H1 (cell line): ENCODE results near the gene HOXC5. TPM values are rescaled to one million over a fixed set of nuclear protein-coding genes. Genes with fewer than 3 reads are reported as not detected.

Source experiments
- ATF3 ChIP-seq: IDR thresholded peaks from 2 replicates; pipeline ENCODE4 v1.6.1; 2011; ENCODE audit warnings: low read depth, mild to moderate bottlenecking, low read length; ENCODE audit not compliant: insufficient read depth
- BACH1 ChIP-seq: IDR thresholded peaks from 2 replicates; pipeline ENCODE4 v1.6.1; 2012; ENCODE audit warnings: low read length, improper control_type of control experiment
- CHD2 ChIP-seq: IDR thresholded peaks from 2 replicates; pipeline ENCODE4 v1.6.1; 2012; ENCODE audit warnings: low read length, improper control_type of control experiment
- CHD7 ChIP-seq: fragments of 300-600 bp; sonication (generic); IDR thresholded peaks from 2 replicates; pipeline ENCODE4 v1.7.1; 2012; ENCODE audit warnings: low read length, moderate library complexity, mild to moderate bottlenecking, inconsistent platforms; ENCODE audit not compliant: insufficient replicate concordance
- MAFK ChIP-seq: IDR thresholded peaks from 2 replicates; pipeline ENCODE4 v1.6.1; 2012; ENCODE audit warnings: low read depth, mild to moderate bottlenecking, improper control_type of control experiment, low read length
- RAD21 ChIP-seq, 2 experiments: IDR thresholded peaks in 1 of 2; conservative IDR thresholded peaks in 1 of 2; 2 replicates each; pipeline ENCODE4 v1.6.1; 2011; ENCODE audit warnings: low read depth in 2 of 2, low read length in 2 of 2, improper control_type of control experiment in 1 of 2, inconsistent platforms in 1 of 2, mild to moderate bottlenecking in 1 of 2, moderate library complexity in 1 of 2
- SUZ12 ChIP-seq: fragments of 200-600 bp; sonication (generic); IDR thresholded peaks from 2 replicates; pipeline ENCODE4 v1.6.1; 2012; ENCODE audit warnings: mild to moderate bottlenecking, inconsistent platforms, low read length, moderate library complexity, mixed read lengths
- TCF12 ChIP-seq: IDR thresholded peaks from 2 replicates; pipeline ENCODE4 v1.6.1; 2011; ENCODE audit warnings: low read depth, mild to moderate bottlenecking, low read length
- YY1 ChIP-seq: IDR thresholded peaks from 2 replicates; pipeline ENCODE4 v1.6.1; 2011; ENCODE audit warnings: low read depth, mild to moderate bottlenecking, low read length
- polyA plus RNA-seq, 7 experiments: library from polyadenylated mRNA; depleted of rRNA in 3 of 7; stranded (reverse) in 5 of 7; unstranded in 2 of 7; fragments of >200 nt in 5 of 7; fragments of 200-250 nt in 2 of 7; gene quantifications; 1 replicate in 5 of 7; 2 replicates in 1 of 7; 4 replicates in 1 of 7; pipeline versions ENCODE4 v1.2.1 to v1.2.3, GENCODE V29; 2011 to 2013; ENCODE audit warnings: missing spikeins in 2 of 7, mixed read lengths in 2 of 7
- total RNA-seq: library from RNA; stranded (reverse); fragmentation: NEBNext Ultra II Directional; extraction: Animal tissue kit (Norgen Biotek cat#: 25700); gene quantifications from 2 replicates; pipeline ENCODE4 v1.2.1, GENCODE V29; 2021

The HOXC5 gene
- total and polyA plus RNA-seq, 2 of the 8 experiments (the other 6 are each of a cell fraction or from before 2014, with no cell fraction given): not detected

- no peak for TF ChIP-seq CHD7
- TF ChIP-seq YY1: no peak
- TF ChIP-seq MAFK: no peak
- no peak for TF ChIP-seq TCF12
- TF ChIP-seq ATF3: no peak
- no peak for TF ChIP-seq CHD2
- no peak for TF ChIP-seq BACH1
- TF ChIP-seq SUZ12: no peak; the same call in 1 of the 2 replicates
- TF ChIP-seq RAD21 (IDR thresholded peaks at IDR 0.05 in 1 of 2, conservative IDR thresholded peaks at IDR 0.05 in 1 of 2; ENCODE audit: low read depth in 2 of 2, low read length in 2 of 2): no peak
Observed at GRCh38 chr12:54042970-54043853, 10.4 kb downstream of the HOXC5 start (continued).
